ENCODE measurements around the gene PHLPP1.

PHLPP1 gene

GRCh38 chr18:62844850-62845643, 129.7 kb downstream of the PHLPP1 start:
- TF ChIP-seq CTCF (IDR thresholded peaks at IDR 0.05; ENCODE audit: insufficient read depth, low read length, missing control alignments): no peak
- ChIA-PET POLR2A (no interaction called here), CTCF (no interaction called here)
- no peak overlapping the region for H3K4me3 ChIP-seq (ENCODE audit: low read depth, low read length)
- DNase-seq (ENCODE audit: low read depth, low spot score): no peak

- ChIA-PET CTCF (no interaction called here), POLR2A (no interaction called here)
- no peak overlapping the region for H3K4me3 ChIP-seq (ENCODE audit: low read depth, low read length)
- no peak for TF ChIP-seq CTCF (IDR thresholded peaks at IDR 0.05; ENCODE audit: insufficient read depth, low read length, missing control alignments)
- DNase-seq (ENCODE audit: low read depth, low spot score): no peak
Measured at GRCh38 chr18:62846313-62846712, 131.0 kb downstream of the PHLPP1 start.

- no peak overlapping the region for H3K4me3 ChIP-seq (ENCODE audit: low read depth, low read length)
- no peak for TF ChIP-seq CTCF (IDR thresholded peaks at IDR 0.05; ENCODE audit: insufficient read depth, low read length, missing control alignments)
- CTCF ChIA-PET: no interaction called here
- POLR2A ChIA-PET: no interaction called here
- DNase-seq (ENCODE audit: low read depth, low spot score): no peak
Measured at GRCh38 chr18:62847081-62847480, 131.7 kb downstream of the PHLPP1 start.

GRCh38 chr18:62848946-62849345, 133.6 kb downstream of the PHLPP1 start:
- no peak for TF ChIP-seq CTCF (IDR thresholded peaks at IDR 0.05; ENCODE audit: insufficient read depth, low read length, missing control alignments)
- no peak overlapping the region for H3K4me3 ChIP-seq (ENCODE audit: low read depth, low read length)
- CTCF ChIA-PET: no interaction called here
- POLR2A ChIA-PET: no interaction called here
- no peak for DNase-seq (ENCODE audit: low read depth, low spot score)

GRCh38 chr18:62850619-62851306, 135.4 kb downstream of the PHLPP1 start:
- no peak overlapping the region for H3K4me3 ChIP-seq (ENCODE audit: low read depth, low read length)
- no peak for TF ChIP-seq CTCF (IDR thresholded peaks at IDR 0.05; ENCODE audit: insufficient read depth, low read length, missing control alignments)
- ChIA-PET CTCF (interaction anchor here (1.3 kb wide), 1 partner anchor 264 kb away, joined by 4 read pairs; no protein-coding TSS in a partner anchor), POLR2A (no interaction called here)
- DNase-seq (ENCODE audit: low read depth, low spot score): no peak

GRCh38 chr18:62852851-62853250, 137.5 kb downstream of the PHLPP1 start:
- ChIA-PET POLR2A (no interaction called here), CTCF (no interaction called here)
- TF ChIP-seq CTCF (IDR thresholded peaks at IDR 0.05; ENCODE audit: insufficient read depth, low read length, missing control alignments): no peak
- no peak overlapping the region for H3K4me3 ChIP-seq (ENCODE audit: low read depth, low read length)
- DNase-seq (ENCODE audit: low read depth, low spot score): no peak

All from AG04449 (cell line).